ENCODE measurements around the gene MBNL1.

Gene MBNL1

GRCh38 chr3:152268555-152269055, at the start of gene MBNL1:
TSS of gene MBNL1 (plus strand) at chr3:152268929. CDS start at chr3:152300194, 31,265 bp downstream.
- DNase-seq, result peak; percentile 84
- ATAC-seq, result peak; percentile 72

- DNase-seq (no peak), ATAC-seq (no peak)
These were observed 49.5 kb upstream of the MBNL1 start for GRCh38 chr3:152219216-152219615.

GRCh38 chr3:152219769-152220255, 48.9 kb upstream of the MBNL1 start:
- no peak for ATAC-seq
- DNase-seq, result no peak

GRCh38 chr3:152222327-152222726, 46.4 kb upstream of the MBNL1 start:
- ATAC-seq (no peak), DNase-seq (no peak)

- DNase-seq, result no peak
- ATAC-seq, result no peak
These were observed 43.5 kb upstream of the MBNL1 start for GRCh38 chr3:152225201-152225600.

GRCh38 chr3:152226176-152226575, 42.6 kb upstream of the MBNL1 start:
- DNase-seq (no peak), ATAC-seq (no peak)

- ATAC-seq, result no peak
- DNase-seq, result no peak
These were observed 41.7 kb upstream of the MBNL1 start for GRCh38 chr3:152227027-152227426.

- ATAC-seq, result no peak
- DNase-seq, result no peak
These were observed 39.0 kb upstream of the MBNL1 start for GRCh38 chr3:152229692-152230091.

GRCh38 chr3:152230370-152230769, 38.4 kb upstream of the MBNL1 start:
- ATAC-seq, result no peak
- DNase-seq, result no peak

GRCh38 chr3:152232001-152232400, 36.7 kb upstream of the MBNL1 start:
- ATAC-seq (no peak), DNase-seq (no peak)

- ATAC-seq (peak; percentile 84), DNase-seq (no peak)
These were observed 36.0 kb upstream of the MBNL1 start for GRCh38 chr3:152232679-152233078.

GRCh38 chr3:152234657-152235375, 33.9 kb upstream of the MBNL1 start:
- no peak for ATAC-seq
- no peak for DNase-seq

GRCh38 chr3:152235709-152236298, 32.9 kb upstream of the MBNL1 start:
- DNase-seq (no peak), ATAC-seq (no peak)

GRCh38 chr3:152236716-152237115, 32.0 kb upstream of the MBNL1 start:
- no peak for ATAC-seq
- DNase-seq, result no peak

- DNase-seq, result no peak
- peak; percentile 73 for ATAC-seq
These were observed 27.3 kb upstream of the MBNL1 start for GRCh38 chr3:152241142-152242017.

GRCh38 chr3:152243301-152243711, 25.4 kb upstream of the MBNL1 start:
- ATAC-seq, result peak; percentile 54
- no peak for DNase-seq

GRCh38 chr3:152243721-152244516, 24.8 kb upstream of the MBNL1 start:
- peak; percentile 28 for ATAC-seq
- peak; percentile 35 for DNase-seq

GRCh38 chr3:152244517-152244888, 24.2 kb upstream of the MBNL1 start:
- DNase-seq (no peak), ATAC-seq (no peak)

GRCh38 chr3:152245498-152246170, 23.1 kb upstream of the MBNL1 start:
- DNase-seq (no peak), ATAC-seq (peak; percentile 50)

- no peak for ATAC-seq
- no peak for DNase-seq
These were observed 16.8 kb upstream of the MBNL1 start for GRCh38 chr3:152251916-152252315.

- DNase-seq (no peak), ATAC-seq (no peak)
These were observed 16.0 kb upstream of the MBNL1 start for GRCh38 chr3:152252755-152253154.
